ENCODE measurements around the gene RASGRP4. TPM values are rescaled to one million over a fixed set of nuclear protein-coding genes. Genes with fewer than 3 reads are reported as not detected.
"Not testable (repeated sequence)": the region's sequence is repeated elsewhere in the genome, so short reads cannot be mapped to it uniquely, and the experiment has no call there.

RASGRP4 gene
- total RNA-seq, 1 donor from 2014 or later = 8.1 TPM

GRCh38 chr19:38411041-38411712, 14.8 kb downstream of the RASGRP4 start:
- H3K4me1 Mint-ChIP-seq (ENCODE audit: unreplicated experiment) = no peaks in the 10 kb centered on the region
- H3K4me3 Mint-ChIP-seq (ENCODE audit: unreplicated experiment) = no peak overlapping the region
- TF ChIP-seq, protein P1, sequence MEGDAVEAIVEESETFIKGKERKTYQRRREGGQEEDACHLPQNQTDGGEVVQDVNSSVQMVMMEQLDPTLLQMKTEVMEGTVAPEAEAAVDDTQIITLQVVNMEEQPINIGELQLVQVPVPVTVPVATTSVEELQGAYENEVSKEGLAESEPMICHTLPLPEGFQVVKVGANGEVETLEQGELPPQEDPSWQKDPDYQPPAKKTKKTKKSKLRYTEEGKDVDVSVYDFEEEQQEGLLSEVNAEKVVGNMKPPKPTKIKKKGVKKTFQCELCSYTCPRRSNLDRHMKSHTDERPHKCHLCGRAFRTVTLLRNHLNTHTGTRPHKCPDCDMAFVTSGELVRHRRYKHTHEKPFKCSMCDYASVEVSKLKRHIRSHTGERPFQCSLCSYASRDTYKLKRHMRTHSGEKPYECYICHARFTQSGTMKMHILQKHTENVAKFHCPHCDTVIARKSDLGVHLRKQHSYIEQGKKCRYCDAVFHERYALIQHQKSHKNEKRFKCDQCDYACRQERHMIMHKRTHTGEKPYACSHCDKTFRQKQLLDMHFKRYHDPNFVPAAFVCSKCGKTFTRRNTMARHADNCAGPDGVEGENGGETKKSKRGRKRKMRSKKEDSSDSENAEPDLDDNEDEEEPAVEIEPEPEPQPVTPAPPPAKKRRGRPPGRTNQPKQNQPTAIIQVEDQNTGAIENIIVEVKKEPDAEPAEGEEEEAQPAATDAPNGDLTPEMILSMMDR (IDR thresholded peaks at IDR 0.05; ENCODE audit: unreplicated experiment) = no peak
- no peaks in the 10 kb centered on the region for H3K9me3 Mint-ChIP-seq (ENCODE audit: unreplicated experiment)
- no peak for DNase-seq (ENCODE audit: low spot score)
- H3K27me3 Mint-ChIP-seq (ENCODE audit: unreplicated experiment) = no peaks in the 10 kb centered on the region
- H3K27ac Mint-ChIP-seq (ENCODE audit: unreplicated experiment) = no peak overlapping the region
- peaks cover 7% of the 10 kb centered on the region for H3K36me3 Mint-ChIP-seq (ENCODE audit: low read depth, unreplicated experiment)

DNA sequence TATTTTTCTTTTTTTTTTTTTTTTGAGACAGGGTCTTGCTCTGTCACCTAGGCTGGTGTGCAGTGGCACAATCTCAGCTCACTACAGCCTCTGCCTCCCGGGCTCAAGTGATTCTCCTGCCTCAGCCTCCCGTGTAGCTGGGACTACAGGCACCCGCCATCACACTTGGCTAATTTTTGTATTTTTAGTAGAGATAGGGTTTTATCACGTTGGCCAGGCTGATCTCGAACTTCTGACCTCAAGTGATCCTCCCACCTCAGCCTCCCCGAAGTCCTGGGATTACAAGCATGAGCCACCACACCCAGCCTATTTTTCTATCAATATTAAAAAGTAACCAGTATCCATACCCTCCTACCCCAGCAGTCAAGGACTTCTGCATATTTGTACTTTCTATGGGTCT, 15.6 kb downstream of the RASGRP4 start:
- H3K27me3 Mint-ChIP-seq (ENCODE audit: unreplicated experiment) = not testable (repeated sequence)

GRCh38 chr19:38409631-38410133, 16.3 kb downstream of the RASGRP4 start:
- Mint-ChIP-seq H3K4me3 (ENCODE audit: unreplicated experiment) (no peak overlapping the region), H3K4me1 (ENCODE audit: unreplicated experiment) (no peaks in the 10 kb centered on the region), H3K27me3 (ENCODE audit: unreplicated experiment) (no peaks in the 10 kb centered on the region), H3K9me3 (ENCODE audit: unreplicated experiment) (no peaks in the 10 kb centered on the region), H3K27ac (ENCODE audit: unreplicated experiment) (no peak overlapping the region), H3K36me3 (ENCODE audit: low read depth, unreplicated experiment) (peaks cover 7% of the 10 kb centered on the region)
- TF ChIP-seq, protein P1 (IDR thresholded peaks at IDR 0.05; ENCODE audit: unreplicated experiment) = no peak
- DNase-seq (ENCODE audit: low spot score) = no peak

More for the DNA sequence above, 15.6 kb downstream of the RASGRP4 start:
- H3K9me3 Mint-ChIP-seq (ENCODE audit: unreplicated experiment); H3K4me1 Mint-ChIP-seq (ENCODE audit: unreplicated experiment); DNase-seq (ENCODE audit: low spot score); H3K4me3 Mint-ChIP-seq (ENCODE audit: unreplicated experiment); H3K36me3 Mint-ChIP-seq (ENCODE audit: low read depth, unreplicated experiment); H3K27ac Mint-ChIP-seq (ENCODE audit: unreplicated experiment): not testable (repeated sequence)

GRCh38 chr19:38405276-38405675, 20.7 kb downstream of the RASGRP4 start:
- no peak overlapping the region for H3K4me3 Mint-ChIP-seq (ENCODE audit: unreplicated experiment)
- H3K4me1 Mint-ChIP-seq (ENCODE audit: unreplicated experiment) = peaks cover 12% of the 10 kb centered on the region
- no peak overlapping the region for H3K27ac Mint-ChIP-seq (ENCODE audit: unreplicated experiment)

GRCh38 chr19:38404858-38405257, 21.2 kb downstream of the RASGRP4 start:
- Mint-ChIP-seq H3K27ac (ENCODE audit: unreplicated experiment) (no peak overlapping the region), H3K4me1 (ENCODE audit: unreplicated experiment) (peaks cover 14% of the 10 kb centered on the region), H3K4me3 (ENCODE audit: unreplicated experiment) (no peak overlapping the region), H3K9me3 (ENCODE audit: unreplicated experiment) (no peaks in the 10 kb centered on the region), H3K27me3 (ENCODE audit: unreplicated experiment) (peaks cover 14% of the 10 kb centered on the region), H3K36me3 (ENCODE audit: low read depth, unreplicated experiment) (peaks cover 3% of the 10 kb centered on the region)
- TF ChIP-seq, protein P1 (IDR thresholded peaks at IDR 0.05; ENCODE audit: unreplicated experiment) = no peak
- no peak for DNase-seq (ENCODE audit: low spot score)

More at GRCh38 chr19:38405276-38405675, 20.7 kb downstream of the RASGRP4 start:
- peaks cover 3% of the 10 kb centered on the region for H3K36me3 Mint-ChIP-seq (ENCODE audit: low read depth, unreplicated experiment)
- no peak for DNase-seq (ENCODE audit: low spot score)
- H3K9me3 Mint-ChIP-seq (ENCODE audit: unreplicated experiment) = no peaks in the 10 kb centered on the region
- TF ChIP-seq, protein P1 (IDR thresholded peaks at IDR 0.05; ENCODE audit: unreplicated experiment) = no peak
- peaks cover 14% of the 10 kb centered on the region for H3K27me3 Mint-ChIP-seq (ENCODE audit: unreplicated experiment)
